SHP77 (cell line): ENCODE measurements around the gene UBE2G2.
"Not testable (repeated sequence)": the region's sequence is repeated elsewhere in the genome, so short reads cannot be mapped to it uniquely, and the experiment has no call there.

Source experiments
- DNase-seq, 2 experiments: peaks; one replicate each; lab custom pipeline; 2025; lab: John Stamatoyannopoulos, UW

Gene UBE2G2

GRCh38 chr21:44836349-44836665 is 34.7 kb upstream of the UBE2G2 start:
- no peak for DNase-seq

DNA sequence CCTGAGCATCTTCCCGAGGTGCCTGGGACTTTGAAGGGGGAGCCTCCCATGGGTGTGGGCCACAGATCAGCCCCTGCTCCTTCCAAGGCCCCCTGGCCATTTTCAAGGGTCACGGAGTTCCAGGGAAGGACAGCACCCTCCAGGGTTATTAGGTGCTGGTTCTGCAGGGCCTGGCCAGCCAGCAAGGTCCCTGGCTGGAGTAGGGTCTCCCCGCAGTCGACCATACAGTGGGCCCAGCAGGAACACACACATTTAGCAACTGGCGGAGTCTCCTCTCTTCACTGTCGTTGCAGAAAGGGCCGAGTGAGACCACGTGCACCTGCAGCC is 34.0 kb upstream of the UBE2G2 start:
- no peak for DNase-seq

DNA sequence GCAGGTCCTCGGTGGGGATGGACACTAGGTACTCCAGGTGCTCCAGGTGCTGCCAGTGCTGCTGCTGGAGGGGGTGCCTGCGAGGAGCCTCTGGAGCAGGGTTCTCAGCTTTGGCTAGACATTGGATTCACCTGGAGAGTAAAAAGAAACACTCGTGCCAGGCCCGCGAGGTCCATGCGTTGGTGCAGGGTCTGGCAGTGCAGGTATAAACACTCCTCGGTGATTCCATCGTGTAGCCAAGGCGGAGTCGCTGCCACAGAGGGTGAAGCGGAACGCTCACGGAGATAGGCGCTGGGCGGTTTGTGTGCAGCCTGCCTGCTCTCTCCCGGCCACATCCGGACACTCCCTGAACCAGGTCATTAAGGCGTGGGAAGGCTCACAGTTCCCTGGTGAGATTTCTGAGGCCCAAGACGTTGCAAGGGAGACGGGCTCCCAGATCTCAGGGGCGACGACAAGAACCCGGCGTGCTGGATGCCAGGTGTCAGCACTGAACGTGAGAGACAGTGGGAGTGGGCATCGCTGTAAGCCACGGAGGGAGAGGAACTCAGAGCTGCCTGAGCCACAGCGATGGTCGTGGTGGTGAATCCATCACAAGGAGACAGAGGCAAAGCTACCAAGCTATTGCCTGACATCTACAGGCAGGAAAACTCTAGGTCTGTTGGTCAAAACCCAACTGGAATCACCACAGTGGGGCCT is 33.5 kb upstream of the UBE2G2 start:
- no peak for DNase-seq

- DNase-seq, result no peak
These were observed 32.8 kb upstream of the UBE2G2 start for GRCh38 chr21:44834231-44834950.

GRCh38 chr21:44833663-44834062 is 32.0 kb upstream of the UBE2G2 start:
- DNase-seq, result no peak

DNA sequence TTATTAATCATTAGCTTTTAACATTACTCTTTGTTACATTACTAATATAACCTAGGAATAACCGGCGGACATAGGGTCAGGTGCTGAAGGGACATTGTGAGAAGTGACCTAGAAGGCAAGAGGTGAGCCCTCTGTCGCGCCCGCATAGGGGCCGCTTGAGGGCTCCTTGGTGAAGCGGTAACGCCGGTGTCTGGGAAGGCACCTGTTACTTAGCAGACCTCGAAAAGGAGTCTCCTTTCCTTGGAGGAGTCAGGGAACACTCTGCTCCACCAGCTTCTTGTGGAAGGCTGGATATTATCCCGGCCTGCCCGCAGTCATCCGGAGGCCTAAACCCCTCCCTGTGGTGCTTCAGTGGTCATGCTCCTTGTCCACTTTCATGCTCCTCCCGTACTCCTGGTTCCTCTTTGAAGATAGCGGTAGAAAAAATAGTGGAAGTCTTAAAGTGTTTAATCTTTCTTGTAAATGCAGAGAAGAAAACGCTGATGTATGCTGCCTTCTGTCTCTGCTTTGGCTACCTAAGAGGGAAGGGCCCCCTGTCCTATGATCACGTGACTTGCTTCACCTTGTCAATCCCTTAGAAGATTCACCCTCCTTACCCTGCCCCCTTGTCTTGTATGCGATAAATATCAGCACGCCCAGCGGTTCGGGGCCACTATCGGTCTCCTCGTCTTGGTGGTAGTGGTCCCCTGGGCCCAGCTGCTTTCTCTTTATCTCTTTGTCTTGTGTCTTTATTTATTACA is 31.1 kb upstream of the UBE2G2 start:
- DNase-seq, result not testable (repeated sequence)

- DNase-seq, result no peak
These were observed 29.7 kb upstream of the UBE2G2 start for GRCh38 chr21:44831227-44831860.

DNA sequence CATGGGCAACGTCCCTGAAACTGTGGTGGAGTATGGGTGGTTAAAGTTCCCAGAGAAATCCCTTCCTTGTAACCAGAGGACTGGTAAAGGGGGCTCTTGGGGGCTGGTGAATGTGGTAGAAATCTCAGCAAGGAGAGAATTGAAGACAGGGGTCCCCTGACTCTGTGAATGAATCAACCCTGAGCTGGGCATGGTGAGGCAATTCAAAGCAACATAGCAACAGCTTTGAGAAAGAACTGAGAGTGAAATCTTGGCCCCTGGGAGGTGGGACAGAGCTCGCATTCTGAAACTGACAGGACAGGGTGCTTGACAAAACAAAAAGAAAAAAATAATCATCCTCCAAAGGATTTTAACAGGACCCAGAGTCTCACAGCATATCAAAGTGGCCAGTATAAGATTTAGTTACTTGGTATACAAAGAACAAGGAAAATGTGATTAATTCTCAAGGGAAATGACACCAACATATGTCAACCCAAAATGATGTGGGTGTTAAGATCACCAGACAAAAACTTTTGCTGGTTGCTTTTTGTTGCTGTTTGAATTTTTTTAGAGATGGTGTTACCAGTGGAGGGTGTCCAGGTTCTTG is 28.0 kb upstream of the UBE2G2 start:
- DNase-seq, result no peak

DNA sequence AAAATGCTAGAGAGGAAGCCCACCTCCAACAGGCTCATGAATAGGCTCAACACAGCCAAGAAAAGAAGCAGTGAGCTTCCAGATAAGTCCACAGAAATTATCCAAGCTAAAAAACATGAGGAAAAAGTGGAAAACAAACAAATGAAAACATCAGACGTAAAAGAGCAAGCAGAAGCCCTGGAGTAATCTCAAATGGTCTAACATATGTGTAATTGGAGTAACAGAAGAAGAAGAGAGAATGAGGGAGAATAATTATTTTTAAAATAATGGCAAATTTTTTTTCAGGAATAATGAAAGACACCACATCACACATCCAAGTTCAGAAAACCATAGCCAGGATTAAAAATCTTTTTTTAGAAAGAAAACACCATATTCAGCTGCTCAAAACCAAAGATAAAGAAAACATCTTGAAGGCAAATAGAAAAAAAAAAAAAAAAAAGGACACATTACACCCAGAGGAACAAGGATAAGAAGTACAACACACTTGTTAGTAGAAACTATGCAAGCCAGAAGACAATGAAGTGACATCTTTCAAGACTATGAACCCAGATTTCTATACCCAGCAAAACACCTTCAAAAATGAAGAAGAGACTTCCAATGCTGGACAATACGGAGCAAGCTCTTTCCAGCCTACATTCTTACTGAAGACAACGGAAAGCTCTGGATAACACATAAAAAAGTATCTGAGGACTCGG is 26.9 kb upstream of the UBE2G2 start:
- DNase-seq, result no peak

- DNase-seq, result no peak
These were observed 21.6 kb upstream of the UBE2G2 start for GRCh38 chr21:44823179-44823660.

GRCh38 chr21:44822484-44823178 is 21.0 kb upstream of the UBE2G2 start:
- DNase-seq, result no peak

DNA sequence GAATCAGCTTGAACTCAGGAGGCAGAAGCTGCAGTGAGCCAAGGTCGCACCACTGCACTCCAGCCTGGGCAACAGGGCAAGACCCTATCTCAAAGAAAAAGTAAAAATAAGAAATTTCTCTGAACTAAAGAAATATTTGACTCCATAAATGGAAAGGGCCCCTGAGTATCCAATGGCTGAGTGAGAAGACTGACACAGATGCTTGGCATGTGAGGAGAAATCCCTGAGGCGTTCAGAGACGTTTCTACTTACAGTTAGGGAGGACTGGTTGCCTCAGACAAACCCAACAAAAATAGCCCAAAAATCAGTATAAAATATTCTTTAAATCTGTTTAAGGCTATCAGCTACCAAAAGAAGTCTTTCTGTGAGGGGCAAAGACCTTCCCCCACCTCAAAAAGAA is 19.2 kb upstream of the UBE2G2 start:
- no peak for DNase-seq

GRCh38 chr21:44819283-44820243 is 17.9 kb upstream of the UBE2G2 start:
- DNase-seq, result no peak

DNA sequence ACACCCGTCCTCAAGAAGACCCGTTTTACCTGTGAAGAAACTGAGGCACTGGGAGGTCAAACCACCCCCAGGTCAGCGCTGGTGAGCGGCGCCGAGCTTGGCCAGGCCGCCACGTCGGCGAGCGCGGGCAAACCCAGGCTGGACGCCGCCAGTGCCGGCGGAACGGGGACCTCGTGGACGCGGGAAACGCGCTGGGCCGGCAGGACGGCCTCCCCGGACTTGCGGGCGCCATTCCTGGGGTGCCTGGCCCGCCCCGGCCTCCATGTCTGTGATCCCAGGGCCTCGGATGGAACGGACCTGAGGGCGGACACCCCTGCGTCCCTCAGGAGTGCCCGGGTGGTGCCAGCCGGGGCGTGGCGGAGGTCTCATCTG is 17.0 kb upstream of the UBE2G2 start:
- DNase-seq, result no peak

GRCh38 chr21:44817914-44818639 is 16.5 kb upstream of the UBE2G2 start, which contains the start of gene SUMO3:
Gene SUMO3, minus strand, starts transcription at chr21:44818062. Its CDS starts 94 bp downstream, at chr21:44817968.
- DNase-seq, result peak; percentile 47 to 48

- DNase-seq, result peak; percentile 45 to 77
These were observed 15.9 kb upstream of the UBE2G2 start for GRCh38 chr21:44817506-44817880.

DNA sequence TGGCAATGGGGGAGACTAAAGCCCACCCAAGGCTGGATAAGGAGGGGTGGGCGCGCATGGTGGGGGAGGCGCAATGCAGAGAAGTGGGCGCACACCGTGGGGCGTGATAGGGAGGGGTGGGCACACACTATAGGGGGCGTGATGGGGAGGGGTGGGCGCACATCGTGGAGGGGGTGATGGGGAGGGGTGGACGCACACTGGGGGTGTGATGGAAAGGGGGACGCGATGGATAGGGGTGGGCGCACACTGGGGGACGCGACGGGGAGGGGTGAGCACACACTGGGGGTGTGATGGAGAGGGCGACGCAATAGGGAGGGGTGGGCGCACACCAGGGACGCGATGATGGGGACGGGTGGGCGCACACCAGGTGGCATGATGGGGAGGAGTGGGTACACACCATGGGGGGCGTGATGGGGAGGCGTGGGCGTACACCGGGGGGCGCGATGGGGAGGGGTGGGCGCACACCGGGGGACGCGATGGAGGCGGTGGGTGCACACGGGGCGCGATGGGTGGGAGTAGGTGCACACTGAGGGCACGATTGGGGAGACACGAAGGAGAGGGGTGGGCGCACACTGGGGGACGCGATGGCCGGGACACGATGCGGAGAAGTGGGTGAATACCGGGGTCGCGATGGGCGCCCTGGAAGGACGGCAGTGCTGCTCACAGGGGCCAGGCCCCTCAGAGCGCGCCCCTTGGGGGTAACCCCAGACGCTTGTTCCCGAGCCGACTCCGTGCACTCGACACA is 15.3 kb upstream of the UBE2G2 start:
- no peak for DNase-seq

DNA sequence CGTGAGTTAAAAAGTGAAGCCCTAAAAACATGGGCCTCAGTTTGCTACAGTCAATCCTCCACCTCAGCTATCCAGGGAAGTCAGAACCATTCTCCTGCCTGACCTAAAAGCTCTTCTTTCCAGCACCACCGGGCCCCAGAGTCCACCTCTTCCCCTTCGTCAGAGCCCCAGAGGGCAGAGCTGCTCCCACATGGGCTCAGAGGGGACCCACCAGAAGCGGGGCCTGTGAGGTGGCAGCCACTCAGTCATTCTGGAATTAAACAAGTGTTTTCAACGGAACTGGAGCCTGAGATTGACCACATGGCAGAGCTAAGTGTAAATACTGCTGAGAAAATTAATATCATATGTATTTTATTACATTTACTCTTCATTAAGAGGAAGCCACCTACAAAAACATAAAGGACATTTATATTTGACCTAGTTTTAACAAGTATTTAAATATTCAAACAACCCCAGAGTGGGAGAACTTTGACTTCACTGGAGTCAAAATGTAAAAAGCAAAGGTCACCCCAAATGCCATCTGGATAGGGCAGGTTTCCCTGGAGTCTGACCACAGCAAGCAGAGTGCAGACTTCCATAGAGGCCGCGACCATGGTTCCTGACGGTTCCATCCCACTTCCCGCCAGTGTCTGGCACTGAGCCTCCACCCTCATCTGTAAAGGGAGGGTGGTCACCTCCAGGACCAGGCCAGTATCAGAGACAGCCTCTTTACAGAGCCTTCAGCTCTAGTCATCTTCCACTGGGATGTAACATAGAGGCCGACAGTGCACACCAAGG is 14.4 kb upstream of the UBE2G2 start:
- no peak for DNase-seq
